ENCODE results near the gene INPP5J. TPM values are rescaled to one million over a fixed set of nuclear protein-coding genes. Genes with fewer than 3 reads are reported as not detected.

The INPP5J gene
- total RNA-seq, 1 donor from 2014 or later, result 6.3 TPM

Other genes with a start within 250 kb of the INPP5J start
- gene MORC2, start 154.2 kb upstream of the INPP5J start, total RNA-seq (ENCODE audit: insufficient read depth, low replicate concordance), result 11.3 TPM
- gene TUG1, start 153.7 kb upstream of the INPP5J start, total RNA-seq (ENCODE audit: insufficient read depth, low replicate concordance), result 52.7 TPM
- gene SMTN, start 41.6 kb upstream of the INPP5J start, total RNA-seq (ENCODE audit: insufficient read depth, low replicate concordance), result 198 TPM
- 313 TPM for gene SELENOM, start 15.4 kb upstream of the INPP5J start, total RNA-seq (ENCODE audit: insufficient read depth, low replicate concordance)
- gene PLA2G3, start 17.5 kb downstream of the INPP5J start, total RNA-seq (ENCODE audit: insufficient read depth, low replicate concordance), result 0.24 TPM
- gene RNF185, start 37.2 kb downstream of the INPP5J start, total RNA-seq (ENCODE audit: insufficient read depth, low replicate concordance), result 32.0 TPM
- gene LIMK2, start 89.3 kb downstream of the INPP5J start, total RNA-seq (ENCODE audit: insufficient read depth, low replicate concordance), result 56.3 TPM
- 17.3 TPM for gene PIK3IP1, start 169.5 kb downstream of the INPP5J start, total RNA-seq (ENCODE audit: insufficient read depth, low replicate concordance)
- gene PATZ1, start 223.4 kb downstream of the INPP5J start, total RNA-seq (ENCODE audit: insufficient read depth, low replicate concordance), result 9.1 TPM